Renal pelvis (tissue), 4 donors: ENCODE data around the gene CSMD2. TPM values are rescaled to one million over a fixed set of nuclear protein-coding genes. Genes with fewer than 3 reads are reported as not detected.

Source experiments
- DNase-seq: peaks from one replicate; pipeline ENCODE4 v3.0.0-alpha.2; 2013
- polyA plus RNA-seq, 3 donors: library from polyadenylated mRNA; unstranded; fragments of 120-200 nt; gene quantifications; one replicate each; pipeline ENCODE4 v1.2.1, GENCODE V29; 2013; ENCODE audit not compliant: insufficient read length in 3 of 3

Gene CSMD2
- polyA plus RNA-seq, 3 donors: 0.87 to 1.3 (median 1.0) TPM

- peak; percentile 20 for DNase-seq
Observed at GRCh38 chr1:34009340-34009985, 155.6 kb downstream of the CSMD2 start.

GRCh38 chr1:34007760-34008159 lies 157.3 kb downstream of the CSMD2 start:
- no peak for DNase-seq

GRCh38 chr1:34005309-34005708 lies 159.7 kb downstream of the CSMD2 start:
- DNase-seq: no peak

GRCh38 chr1:34002810-34003209 lies 162.2 kb downstream of the CSMD2 start:
- no peak for DNase-seq

- no peak for DNase-seq
Observed at GRCh38 chr1:33997127-33998036, 167.6 kb downstream of the CSMD2 start.

- DNase-seq: no peak
Observed at GRCh38 chr1:33996281-33996680, 168.7 kb downstream of the CSMD2 start.

- DNase-seq: no peak
Observed at GRCh38 chr1:33993301-33993700, 171.7 kb downstream of the CSMD2 start.

- no peak for DNase-seq
Observed at GRCh38 chr1:33990281-33990680, 174.7 kb downstream of the CSMD2 start.

GRCh38 chr1:33988161-33988560 lies 176.9 kb downstream of the CSMD2 start:
- DNase-seq: no peak

- DNase-seq: no peak
Observed at GRCh38 chr1:33986390-33987095, 178.5 kb downstream of the CSMD2 start.

GRCh38 chr1:33985656-33986055 lies 179.4 kb downstream of the CSMD2 start:
- DNase-seq: no peak

GRCh38 chr1:33984906-33985565 lies 180.0 kb downstream of the CSMD2 start:
- DNase-seq: no peak

- no peak for DNase-seq
Observed at GRCh38 chr1:33982419-33982818, 182.6 kb downstream of the CSMD2 start.

GRCh38 chr1:33979341-33979740 lies 185.7 kb downstream of the CSMD2 start:
- no peak for DNase-seq

- DNase-seq: no peak
Observed at GRCh38 chr1:33975961-33976360, 189.1 kb downstream of the CSMD2 start.

- DNase-seq: no peak
Observed at GRCh38 chr1:33973799-33974545, 191.1 kb downstream of the CSMD2 start.

GRCh38 chr1:33972676-33973395 lies 192.2 kb downstream of the CSMD2 start:
- no peak for DNase-seq

GRCh38 chr1:33971913-33972312 lies 193.1 kb downstream of the CSMD2 start:
- no peak for DNase-seq

- no peak for DNase-seq
Observed at GRCh38 chr1:33971018-33971710, 193.9 kb downstream of the CSMD2 start.
